ENCODE results near the gene CADM1.

CADM1 gene

DNA sequence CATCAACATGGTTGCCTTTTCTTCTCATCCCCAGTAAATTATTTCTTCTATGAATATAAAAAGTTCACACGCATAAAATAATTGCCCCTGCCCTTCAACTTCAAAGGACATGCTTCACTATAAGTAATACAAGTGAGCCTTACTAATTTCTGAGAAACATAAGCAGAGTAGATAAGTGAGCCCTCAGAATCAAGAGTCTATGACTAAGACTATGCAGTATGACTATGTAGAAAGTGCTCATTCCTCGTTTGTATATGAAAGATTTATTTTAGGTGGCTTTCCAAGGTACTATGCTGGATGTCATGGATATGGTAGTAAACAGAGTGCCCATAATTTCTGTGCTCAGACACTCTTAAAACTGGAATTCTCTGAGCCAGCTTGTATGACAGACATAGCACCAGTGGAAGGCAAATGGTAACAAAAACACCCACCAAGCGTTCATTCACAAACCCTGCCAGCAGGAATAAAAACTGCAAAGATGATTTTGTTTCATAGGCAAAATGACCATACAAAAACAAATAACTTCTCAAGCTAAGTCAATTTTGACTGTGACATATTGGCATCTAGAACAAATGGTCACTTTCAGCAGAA lies 189.8 kb downstream of the CADM1 start:
- no peak for DNase-seq
- Mint-ChIP-seq H3K9me3 (no peaks in the 10 kb centered on the region), H3K36me3 (ENCODE audit: low read depth) (no peaks in the 10 kb centered on the region), H3K27ac (no peak overlapping the region), H3K27me3 (peaks cover 10% of the 10 kb centered on the region), H3K4me3 (no peak overlapping the region), H3K4me1 (ENCODE audit: low read depth) (no peaks in the 10 kb centered on the region)

DNA sequence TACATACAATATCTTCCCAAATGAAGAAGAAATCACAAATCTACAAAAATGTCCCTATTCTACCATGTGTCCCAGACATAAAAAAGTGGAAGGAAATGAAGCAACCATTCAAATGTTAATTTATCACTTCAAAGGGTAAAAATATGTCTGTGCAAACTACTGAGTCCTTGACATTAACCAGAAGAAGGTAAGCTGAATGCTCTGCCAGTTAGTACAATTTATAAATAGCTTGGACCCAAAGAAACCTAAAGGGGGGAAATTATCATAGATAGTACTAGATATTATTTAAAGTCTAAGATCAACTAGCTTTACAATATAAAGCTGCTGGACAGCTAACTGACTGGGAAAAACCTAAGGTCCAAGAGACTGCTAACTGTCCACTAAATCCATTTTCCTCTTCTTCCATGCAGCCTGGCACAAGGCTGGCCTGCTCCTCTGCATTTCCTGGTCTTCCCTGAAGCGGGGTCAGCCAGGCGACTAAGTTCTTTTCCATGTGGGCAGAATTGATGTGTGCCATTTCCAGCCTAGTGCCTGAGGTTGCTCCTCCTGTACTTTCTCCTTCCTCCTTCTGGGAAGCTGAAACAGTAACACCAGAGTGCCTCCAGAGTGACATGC lies 190.9 kb downstream of the CADM1 start:
- no peak overlapping the region for H3K27ac Mint-ChIP-seq
- H3K4me3 Mint-ChIP-seq: no peak overlapping the region
- no peaks in the 10 kb centered on the region for H3K9me3 Mint-ChIP-seq
- peaks cover 10% of the 10 kb centered on the region for H3K27me3 Mint-ChIP-seq
- H3K4me1 Mint-ChIP-seq (ENCODE audit: low read depth): no peaks in the 10 kb centered on the region
- no peaks in the 10 kb centered on the region for H3K36me3 Mint-ChIP-seq (ENCODE audit: low read depth)
- no peak for DNase-seq

DNA sequence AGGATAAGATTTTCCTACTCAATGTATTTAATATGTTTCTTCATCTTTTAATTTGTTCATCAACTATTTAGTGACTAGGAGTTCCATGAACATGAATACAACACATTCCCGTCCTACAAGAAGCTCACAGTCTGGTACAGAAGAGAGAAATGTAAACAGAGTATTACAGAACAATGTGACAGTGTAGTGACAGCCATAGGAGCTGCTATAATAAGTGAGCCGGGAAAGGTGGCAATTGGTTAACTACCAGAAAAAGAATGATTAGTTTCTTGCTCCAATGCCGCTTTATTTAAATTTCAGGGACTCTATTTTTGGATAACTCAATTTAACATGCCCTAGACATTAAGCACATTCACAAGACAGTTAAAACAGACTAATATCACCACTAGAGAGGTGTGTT lies 192.3 kb downstream of the CADM1 start:
- H3K4me1 Mint-ChIP-seq (ENCODE audit: low read depth): no peaks in the 10 kb centered on the region
- H3K36me3 Mint-ChIP-seq (ENCODE audit: low read depth): no peaks in the 10 kb centered on the region
- H3K27ac Mint-ChIP-seq: no peak overlapping the region
- H3K9me3 Mint-ChIP-seq: no peaks in the 10 kb centered on the region
- peaks cover 10% of the 10 kb centered on the region for H3K27me3 Mint-ChIP-seq
- no peak overlapping the region for H3K4me3 Mint-ChIP-seq
- no peak for DNase-seq

- Mint-ChIP-seq H3K4me1 (ENCODE audit: low read depth) (no peaks in the 10 kb centered on the region), H3K27ac (no peak overlapping the region), H3K4me3 (no peak overlapping the region), H3K36me3 (ENCODE audit: low read depth) (no peaks in the 10 kb centered on the region), H3K9me3 (no peaks in the 10 kb centered on the region), H3K27me3 (peaks cover 7% of the 10 kb centered on the region)
- DNase-seq: no peak
Observed at GRCh38 chr11:115306689-115307088, 197.5 kb downstream of the CADM1 start.

- no peaks in the 10 kb centered on the region for H3K4me1 Mint-ChIP-seq (ENCODE audit: low read depth)
- no peak for DNase-seq
- H3K27me3 Mint-ChIP-seq: peaks cover 3% of the 10 kb centered on the region
- no peak overlapping the region for H3K27ac Mint-ChIP-seq
- H3K9me3 Mint-ChIP-seq: no peaks in the 10 kb centered on the region
- H3K36me3 Mint-ChIP-seq (ENCODE audit: low read depth): no peaks in the 10 kb centered on the region
- H3K4me3 Mint-ChIP-seq: no peak overlapping the region
Observed at GRCh38 chr11:115304774-115305472, 199.3 kb downstream of the CADM1 start.

- DNase-seq: no peak
- H3K4me1 Mint-ChIP-seq (ENCODE audit: low read depth): no peaks in the 10 kb centered on the region
- H3K9me3 Mint-ChIP-seq: no peaks in the 10 kb centered on the region
- H3K36me3 Mint-ChIP-seq (ENCODE audit: low read depth): no peaks in the 10 kb centered on the region
- no peak overlapping the region for H3K4me3 Mint-ChIP-seq
- peaks cover 3% of the 10 kb centered on the region for H3K27me3 Mint-ChIP-seq
- H3K27ac Mint-ChIP-seq: no peak overlapping the region
Observed at GRCh38 chr11:115303929-115304531, 200.2 kb downstream of the CADM1 start.

DNA sequence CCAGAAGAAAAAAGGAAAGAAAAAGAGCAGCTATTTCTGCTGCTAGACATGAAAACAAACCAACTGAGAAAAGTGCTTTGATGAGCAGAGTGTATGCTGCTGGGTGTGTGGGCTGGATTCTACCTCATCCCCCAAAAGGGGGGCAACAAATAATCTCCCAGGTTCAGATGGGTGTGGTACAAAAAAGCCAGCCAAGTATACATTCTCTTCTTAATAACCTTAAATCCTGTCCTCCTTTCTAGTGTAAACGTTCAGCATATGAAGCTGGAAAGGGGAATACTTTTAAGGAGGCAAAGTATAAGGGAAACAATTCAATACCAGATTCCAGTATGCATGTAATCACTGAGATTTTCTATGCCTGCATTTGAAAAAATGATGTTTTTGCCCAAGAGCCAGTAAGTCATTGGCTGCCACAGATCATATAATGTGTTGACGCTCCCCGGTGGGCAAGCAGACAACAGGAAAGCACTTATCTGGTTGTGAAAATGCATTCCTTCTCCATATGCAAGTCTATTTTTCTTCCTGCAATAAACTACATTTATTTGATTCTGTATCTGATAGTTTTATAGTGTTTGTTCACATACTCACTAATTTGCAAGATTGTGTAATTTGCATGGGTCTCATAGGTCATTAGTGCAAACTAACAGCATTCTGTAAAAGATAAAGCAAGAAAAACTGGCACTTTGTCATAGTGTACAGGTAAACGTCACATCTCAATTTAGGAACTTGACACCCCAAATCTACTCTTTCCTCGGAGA lies 201.1 kb downstream of the CADM1 start:
- Mint-ChIP-seq H3K4me3 (no peak overlapping the region), H3K27ac (no peak overlapping the region), H3K36me3 (ENCODE audit: low read depth) (no peaks in the 10 kb centered on the region), H3K4me1 (ENCODE audit: low read depth) (no peaks in the 10 kb centered on the region), H3K27me3 (peaks cover 3% of the 10 kb centered on the region), H3K9me3 (no peaks in the 10 kb centered on the region)
- DNase-seq: no peak

GRCh38 chr11:115300660-115301428 lies 203.4 kb downstream of the CADM1 start:
- H3K27ac Mint-ChIP-seq: no peak overlapping the region
- H3K9me3 Mint-ChIP-seq: no peaks in the 10 kb centered on the region
- H3K4me1 Mint-ChIP-seq (ENCODE audit: low read depth): no peaks in the 10 kb centered on the region
- no peak overlapping the region for H3K4me3 Mint-ChIP-seq
- H3K27me3 Mint-ChIP-seq: peaks cover 3% of the 10 kb centered on the region
- DNase-seq: no peak
- H3K36me3 Mint-ChIP-seq (ENCODE audit: low read depth): no peaks in the 10 kb centered on the region

- Mint-ChIP-seq H3K4me3 (no peak overlapping the region), H3K9me3 (no peaks in the 10 kb centered on the region), H3K27me3 (peaks cover 3% of the 10 kb centered on the region), H3K36me3 (ENCODE audit: low read depth) (no peaks in the 10 kb centered on the region), H3K4me1 (ENCODE audit: low read depth) (no peaks in the 10 kb centered on the region), H3K27ac (no peak overlapping the region)
- no peak for DNase-seq
Observed at GRCh38 chr11:115298300-115299012, 205.8 kb downstream of the CADM1 start.

GRCh38 chr11:115297330-115297729 lies 206.9 kb downstream of the CADM1 start:
- H3K27me3 Mint-ChIP-seq: peaks cover 3% of the 10 kb centered on the region
- no peak overlapping the region for H3K4me3 Mint-ChIP-seq
- no peaks in the 10 kb centered on the region for H3K4me1 Mint-ChIP-seq (ENCODE audit: low read depth)
- no peak for DNase-seq
- H3K27ac Mint-ChIP-seq: no peak overlapping the region
- no peaks in the 10 kb centered on the region for H3K36me3 Mint-ChIP-seq (ENCODE audit: low read depth)
- no peaks in the 10 kb centered on the region for H3K9me3 Mint-ChIP-seq

DNA sequence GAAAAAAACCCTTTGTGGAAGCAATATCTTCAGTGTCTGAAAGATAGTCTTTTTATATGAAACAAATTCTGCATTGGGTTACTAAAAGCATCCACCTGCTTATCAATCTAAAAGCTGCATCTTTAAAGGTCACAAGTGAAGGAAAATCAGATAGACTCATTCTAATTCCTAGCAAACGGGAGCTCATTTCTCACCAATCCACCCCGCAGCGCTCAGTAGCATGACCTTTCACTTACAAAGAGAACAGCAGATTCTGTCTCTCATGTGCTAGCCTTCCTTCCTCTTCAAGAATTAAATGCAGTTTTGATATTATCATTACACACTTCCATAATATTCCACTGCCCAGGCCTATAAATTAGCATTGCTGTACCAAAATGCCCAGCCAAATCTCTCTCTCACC lies 212.9 kb downstream of the CADM1 start:
- Mint-ChIP-seq H3K36me3 (ENCODE audit: low read depth) (no peaks in the 10 kb centered on the region), H3K4me3 (no peak overlapping the region), H3K27ac (no peak overlapping the region), H3K9me3 (no peaks in the 10 kb centered on the region), H3K27me3 (no peaks in the 10 kb centered on the region), H3K4me1 (ENCODE audit: low read depth) (no peaks in the 10 kb centered on the region)
- DNase-seq: no peak

DNA sequence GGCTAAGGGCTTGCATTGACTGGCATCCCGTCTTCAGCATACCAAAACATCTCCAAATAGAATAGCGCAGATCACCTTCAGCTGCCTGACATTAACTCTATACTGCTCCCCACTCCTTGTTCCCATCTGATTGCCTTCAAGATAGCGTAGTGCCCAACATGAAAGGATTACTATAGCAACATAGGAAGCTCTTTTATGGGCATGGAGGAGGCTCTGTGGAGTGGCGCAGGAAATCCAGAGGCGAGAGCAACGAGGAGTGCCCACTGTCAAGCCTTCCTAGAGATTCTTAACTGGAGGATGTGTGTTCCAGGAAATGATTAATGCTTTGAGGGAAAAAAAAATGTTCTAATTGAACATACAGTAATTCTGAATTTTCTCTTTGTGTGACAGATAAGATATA lies 213.3 kb downstream of the CADM1 start:
- Mint-ChIP-seq H3K27ac (no peak overlapping the region), H3K27me3 (no peaks in the 10 kb centered on the region), H3K4me1 (ENCODE audit: low read depth) (no peaks in the 10 kb centered on the region), H3K36me3 (ENCODE audit: low read depth) (no peaks in the 10 kb centered on the region), H3K9me3 (no peaks in the 10 kb centered on the region), H3K4me3 (no peak overlapping the region)
- DNase-seq: no peak

GRCh38 chr11:115290479-115290878 lies 213.7 kb downstream of the CADM1 start:
- H3K27me3 Mint-ChIP-seq: no peaks in the 10 kb centered on the region
- H3K4me1 Mint-ChIP-seq (ENCODE audit: low read depth): no peaks in the 10 kb centered on the region
- DNase-seq: no peak
- no peaks in the 10 kb centered on the region for H3K36me3 Mint-ChIP-seq (ENCODE audit: low read depth)
- no peak overlapping the region for H3K4me3 Mint-ChIP-seq
- H3K27ac Mint-ChIP-seq: no peak overlapping the region
- no peaks in the 10 kb centered on the region for H3K9me3 Mint-ChIP-seq
